Stomach smooth muscle (tissue), 2 donors: ENCODE measurements around the gene MIF.
A peak's percentile ranks its signal among the peaks of the same experiment; 100 is the strongest.
"Not testable (repeated sequence)": the region's sequence is repeated elsewhere in the genome, so short reads cannot be mapped to it uniquely, and the experiment has no call there.

Experiments used
- H3K27ac ChIP-seq: one replicate; pipeline ENCODE4 v1.7.0; 2013; ENCODE audit warnings: mild to moderate bottlenecking, low read length, inconsistent platforms
- H3K27me3 ChIP-seq, 2 donors: one replicate each; pipeline ENCODE4 v1.7.0; 2013; ENCODE audit warnings: low read length in 2 of 2; ENCODE audit not compliant: insufficient read depth in 2 of 2, control insufficient read depth in 1 of 2
- H3K36me3 ChIP-seq, 2 donors: one replicate each; pipeline ENCODE4 v1.7.0; 2013; ENCODE audit warnings: low read length in 2 of 2; ENCODE audit not compliant: control insufficient read depth in 2 of 2, insufficient read depth in 2 of 2
- H3K4me1 ChIP-seq: one replicate; pipeline ENCODE4 v1.7.0; 2013; ENCODE audit warnings: low read length; ENCODE audit not compliant: control insufficient read depth, insufficient read depth
- H3K4me3 ChIP-seq, 2 donors: one replicate each; pipeline ENCODE4 v1.7.0; 2013; ENCODE audit warnings: low read length in 2 of 2
- H3K9ac ChIP-seq, 2 donors: one replicate each; pipeline ENCODE4 v1.7.0; 2013; ENCODE audit warnings: low read length in 2 of 2, mild to moderate bottlenecking in 1 of 2
- H3K9me3 ChIP-seq, 2 donors: one replicate each; pipeline ENCODE4 v1.7.0; 2013; ENCODE audit warnings: low read length in 2 of 2; ENCODE audit not compliant: control insufficient read depth in 2 of 2
- donor health status: healthy.
- donor health status: Pancreatic carcinoma.

The MIF gene

GRCh38 chr22:23856721-23857605 lies 37.2 kb upstream of the MIF start:
- Histone ChIP-seq H3K9ac (peak overlapping the region; percentile 91 to 96), H3K9me3 (no peaks in the 10 kb centered on the region), H3K27ac (peak overlapping the region; percentile 94), H3K4me1 (peaks cover 21% of the 10 kb centered on the region), H3K4me3 (peak overlapping the region; percentile 94 to 99), H3K36me3 (no peaks in the 10 kb centered on the region), H3K27me3 (no peaks in the 10 kb centered on the region)

GRCh38 chr22:23857606-23858483 lies 36.3 kb upstream of the MIF start, which contains the start of gene SLC2A11:
Gene SLC2A11, plus strand, starts transcription at chr22:23857875. Its CDS starts 125 bp downstream, at chr22:23858000.
- peak within 1 kb of the TSS; percentile 91 to 96 for H3K9ac ChIP-seq
- peak within 1 kb of the TSS; percentile 94 to 99 for H3K4me3 ChIP-seq
- H3K36me3 ChIP-seq = peaks cover 0 to under 1% of the 10 kb centered on the region in 2 donors
- peaks cover 21% of the 10 kb centered on the region for H3K4me1 ChIP-seq
- H3K27me3 ChIP-seq = no peaks in the 10 kb centered on the region
- H3K9me3 ChIP-seq = no peaks in the 10 kb centered on the region
- peak within 1 kb of the TSS; percentile 94 for H3K27ac ChIP-seq

- no peaks in the 10 kb centered on the region for H3K27me3 ChIP-seq
- peaks cover 0 to 5% of the 10 kb centered on the region in 2 donors for H3K36me3 ChIP-seq
- peak overlapping the region; percentile 94 to 99 for H3K4me3 ChIP-seq
- peak overlapping the region; percentile 91 to 96 for H3K9ac ChIP-seq
- no peak overlapping the region for H3K27ac ChIP-seq
- peaks cover 21% of the 10 kb centered on the region for H3K4me1 ChIP-seq
- no peaks in the 10 kb centered on the region for H3K9me3 ChIP-seq
Observed at GRCh38 chr22:23858484-23858815, 35.7 kb upstream of the MIF start.

GRCh38 chr22:23859201-23859600 lies 35.0 kb upstream of the MIF start:
- Histone ChIP-seq H3K4me1 (peaks cover 21% of the 10 kb centered on the region), H3K4me3 (no peak overlapping the region), H3K27ac (no peak overlapping the region), H3K9me3 (no peaks in the 10 kb centered on the region), H3K27me3 (no peaks in the 10 kb centered on the region), H3K9ac (no peak overlapping the region), H3K36me3 (peaks cover 0 to 5% of the 10 kb centered on the region in 2 donors)

- H3K9ac ChIP-seq, H3K9me3 ChIP-seq, H3K4me3 ChIP-seq, H3K27me3 ChIP-seq, H3K27ac ChIP-seq, H3K36me3 ChIP-seq: not testable (repeated sequence)
- peaks cover 21% of the 10 kb centered on the region for H3K4me1 ChIP-seq
Observed at GRCh38 chr22:23860187-23860586, 34.0 kb upstream of the MIF start.

GRCh38 chr22:23862103-23862502 lies 32.1 kb upstream of the MIF start:
- Histone ChIP-seq H3K27ac (no peak overlapping the region), H3K4me1 (peaks cover 13% of the 10 kb centered on the region), H3K9ac (no peak overlapping the region), H3K27me3 (no peaks in the 10 kb centered on the region), H3K9me3 (no peaks in the 10 kb centered on the region), H3K36me3 (peaks cover 0 to 10% of the 10 kb centered on the region in 2 donors), H3K4me3 (no peak overlapping the region)

GRCh38 chr22:23864499-23865154 lies 29.6 kb upstream of the MIF start:
- not testable (repeated sequence) for H3K9ac ChIP-seq, H3K27ac ChIP-seq, H3K4me1 ChIP-seq, H3K9me3 ChIP-seq, H3K4me3 ChIP-seq, H3K27me3 ChIP-seq
- H3K36me3 ChIP-seq = peaks cover 7 to 26% of the 10 kb centered on the region in 2 donors

- Histone ChIP-seq H3K36me3 (peaks cover 13 to 33% of the 10 kb centered on the region in 2 donors), H3K4me3 (no peak overlapping the region), H3K27ac (no peak overlapping the region), H3K27me3 (no peaks in the 10 kb centered on the region), H3K9me3 (no peaks in the 10 kb centered on the region), H3K4me1 (no peaks in the 10 kb centered on the region), H3K9ac (no peak overlapping the region)
Observed at GRCh38 chr22:23868580-23868979, 25.6 kb upstream of the MIF start.

- no peaks in the 10 kb centered on the region for H3K9me3 ChIP-seq
- peaks cover 24 to 48% of the 10 kb centered on the region in 2 donors for H3K36me3 ChIP-seq
- no peak overlapping the region for H3K27ac ChIP-seq
- no peaks in the 10 kb centered on the region for H3K27me3 ChIP-seq
- H3K4me3 ChIP-seq = no peak overlapping the region
- no peak overlapping the region for H3K9ac ChIP-seq
- H3K4me1 ChIP-seq = no peaks in the 10 kb centered on the region
Observed at GRCh38 chr22:23874871-23875270, 19.3 kb upstream of the MIF start.

GRCh38 chr22:23875801-23876200 lies 18.4 kb upstream of the MIF start:
- Histone ChIP-seq H3K27ac (no peak overlapping the region), H3K4me1 (no peaks in the 10 kb centered on the region), H3K4me3 (no peak overlapping the region), H3K36me3 (peaks cover 19 to 43% of the 10 kb centered on the region in 2 donors), H3K9ac (no peak overlapping the region), H3K27me3 (no peaks in the 10 kb centered on the region), H3K9me3 (no peaks in the 10 kb centered on the region)
